CD14-positive monocyte (primary cell): ENCODE results near the gene KLF13. TPM values are rescaled to one million over a fixed set of nuclear protein-coding genes. Genes with fewer than 3 reads are reported as not detected.
A peak's percentile ranks its signal among the peaks of the same experiment; 100 is the strongest.

Experiments
- DNase-seq, 3 donors: peaks; one replicate each; pipeline ENCODE4 v3.0.0-alpha.2; 2011 to 2022
- H2AFZ ChIP-seq: 2 replicates; pipeline ENCODE4 v1.6.0; 2012; ENCODE audit warnings: mild to moderate bottlenecking, low read depth, low read length, inconsistent platforms; ENCODE audit not compliant: insufficient read depth, poor library complexity, severe bottlenecking
- H3K27ac ChIP-seq, 2 donors: 1 replicate in 1 of 2; 2 replicates in 1 of 2; pipeline ENCODE4 v1.5.1; 2012 to 2013; ENCODE audit warnings: low read length in 2 of 2, control low read depth in 1 of 2, inconsistent platforms in 1 of 2, low read depth in 1 of 2, mild to moderate bottlenecking in 1 of 2
- H3K27me3 ChIP-seq, 2 donors: one replicate each; pipeline versions ENCODE4 v1.6.0 to v1.6.1; 2011 to 2013; ENCODE audit warnings: low read length in 2 of 2; ENCODE audit not compliant: control insufficient read depth in 2 of 2, insufficient read depth in 2 of 2
- H3K36me3 ChIP-seq, 2 donors: replicated peaks in 1 of 2; 1 replicate in 1 of 2; 2 replicates in 1 of 2; pipeline versions ENCODE4 v1.5.1 to v1.6.1; 2012 to 2013; ENCODE audit warnings: low read length in 2 of 2, control low read depth in 1 of 2, inconsistent platforms in 1 of 2, mild to moderate bottlenecking in 1 of 2; ENCODE audit not compliant: insufficient read depth in 2 of 2, control insufficient read depth in 1 of 2
- H3K4me1 ChIP-seq, 2 donors: 1 replicate in 1 of 2; 2 replicates in 1 of 2; pipeline versions ENCODE4 v1.5.1 to v1.6.1; 2012 to 2013; ENCODE audit warnings: low read length in 2 of 2, control low read depth in 1 of 2, inconsistent platforms in 1 of 2, mild to moderate bottlenecking in 1 of 2, moderate library complexity in 1 of 2; ENCODE audit not compliant: insufficient read depth in 2 of 2, control insufficient read depth in 1 of 2
- H3K4me2 ChIP-seq: replicated peaks from 2 replicates; pipeline ENCODE3; 2012; ENCODE audit warnings: low read length, moderate library complexity, mild to moderate bottlenecking; ENCODE audit not compliant: poor library complexity, severe bottlenecking; ENCODE audit errors: extremely low read depth
- H3K4me3 ChIP-seq, 3 experiments: fragments of 200-600 bp in 1 of 3; sonication (generic) in 1 of 3; replicated peaks in 1 of 3; 1 replicate in 2 of 3; 2 replicates in 1 of 3; pipeline ENCODE4 v1.5.1; 2011 to 2013; ENCODE audit warnings: low read length in 3 of 3, mild to moderate bottlenecking in 3 of 3, control low read depth in 2 of 3, low read depth in 2 of 3, inconsistent platforms in 1 of 3, moderate library complexity in 1 of 3
- H3K79me2 ChIP-seq: 2 replicates; pipeline ENCODE4 v1.6.0; 2012; ENCODE audit warnings: mild to moderate bottlenecking, control low read depth, inconsistent platforms, low read length, moderate library complexity; ENCODE audit not compliant: insufficient read depth
- H3K9ac ChIP-seq: 2 replicates; pipeline ENCODE4 v1.6.0; 2017; ENCODE audit warnings: low read length, mild to moderate bottlenecking; ENCODE audit not compliant: insufficient read depth, poor library complexity, severe bottlenecking
- H3K9me3 ChIP-seq, 2 donors: replicated peaks in 1 of 2; 1 replicate in 1 of 2; 2 replicates in 1 of 2; pipeline versions ENCODE4 v1.5.1 to v1.6.1; 2012 to 2013; ENCODE audit warnings: low read length in 2 of 2, control low read depth in 1 of 2; ENCODE audit not compliant: control insufficient read depth in 1 of 2, insufficient read depth in 1 of 2
- H4K20me1 ChIP-seq: 2 replicates; pipeline ENCODE4 v1.6.0; 2012; ENCODE audit warnings: mild to moderate bottlenecking, low read length, control low read depth, moderate library complexity; ENCODE audit not compliant: insufficient read depth
- H3K27ac Mint-ChIP-seq, 7 donors: one replicate each; pipeline ENCODE4 v1.8.0; 2020; ENCODE audit warnings: mild to moderate bottlenecking in 7 of 7, mixed read lengths in 7 of 7, moderate library complexity in 6 of 7, inconsistent platforms in 2 of 7
- H3K27me3 Mint-ChIP-seq, 3 donors: one replicate each; pipeline ENCODE4 v1.8.0; 2021 to 2022; ENCODE audit warnings: low read depth in 3 of 3, mild to moderate bottlenecking in 3 of 3, mixed read lengths in 3 of 3, moderate library complexity in 3 of 3, inconsistent platforms in 1 of 3
- H3K36me3 Mint-ChIP-seq, 2 donors: one replicate each; pipeline ENCODE4 v1.8.0; 2020; ENCODE audit warnings: mixed read lengths in 2 of 2, inconsistent platforms in 1 of 2, mild to moderate bottlenecking in 1 of 2
- H3K4me1 Mint-ChIP-seq: one replicate; pipeline ENCODE4 v1.8.0; 2020; ENCODE audit warnings: mild to moderate bottlenecking, mixed read lengths
- H3K4me3 Mint-ChIP-seq, 2 donors: one replicate each; pipeline ENCODE4 v1.8.0; 2020; ENCODE audit warnings: mild to moderate bottlenecking in 2 of 2, mixed read lengths in 2 of 2, moderate library complexity in 1 of 2
- H3K9me3 Mint-ChIP-seq, 7 donors: one replicate each; pipeline ENCODE4 v1.8.0; 2020 to 2022; ENCODE audit warnings: mixed read lengths in 7 of 7, mild to moderate bottlenecking in 6 of 7, moderate library complexity in 6 of 7, inconsistent platforms in 2 of 7
- CTCF ChIP-seq: fragments of 200-600 bp; IDR thresholded peaks from one replicate; pipeline ENCODE4 v1.8.0; 2022; ENCODE audit warnings: antibody characterized with exemption, mild to moderate bottlenecking
- WGBS: methylation state at CpG from one replicate; pipeline ENCODE4 v1.1.5; 2013; ENCODE audit warnings: missing lambda C conversion rate; ENCODE audit not compliant: insufficient coverage; 5-methylcytosine and 5-hydroxymethylcytosine counted together
- intact Hi-C, 2 donors: fragments of 100-400 bp; cut with micrococcal nuclease; formaldehyde crosslinking; loops; one replicate each; pipeline versions ENCODE4 v1.15.0 to v1.15.1; 2023
- polyA plus RNA-seq, 3 donors: library from polyadenylated mRNA; depleted of rRNA in 1 of 3; unstranded in 2 of 3; stranded (reverse) in 1 of 3; fragments of 300-500 nt in 2 of 3; fragments of >200 nt in 1 of 3; fragmentation: Illumina TruSeq in 2 of 3; gene quantifications; 1 replicate in 2 of 3; 2 replicates in 1 of 3; pipeline ENCODE4 v1.2.3, GENCODE V29; 2012 to 2021

The KLF13 gene
- polyA plus RNA-seq, 3 donors: 22.5 to 121 (median 28.0) TPM

GRCh38 chr15:31301673-31301990, 25.0 kb upstream of the KLF13 start:
- Histone ChIP-seq H3K27me3 (no peaks in the 10 kb centered on the region), H3K36me3 (no peaks in the 10 kb centered on the region), H3K9me3 (no peaks in the 10 kb centered on the region), H3K4me2 (no peak overlapping the region), H3K9ac (no peak overlapping the region), H2AFZ (no peak overlapping the region), H3K4me1 (peaks cover 17 to 32% of the 10 kb centered on the region in 2 donors), H3K4me3 (no peak overlapping the region), H3K79me2 (no peaks in the 10 kb centered on the region), H3K27ac (no peak overlapping the region), H4K20me1 (no peaks in the 10 kb centered on the region)
- no peak for TF ChIP-seq CTCF
- no peak overlapping the region for H3K27ac Mint-ChIP-seq
- no peaks in the 10 kb centered on the region for H3K9me3 Mint-ChIP-seq
- intact Hi-C loops: no loop called here
- peaks cover 0 to 5% (median 4%) of the 10 kb centered on the region in 3 donors for H3K27me3 Mint-ChIP-seq
- H3K4me1 Mint-ChIP-seq: peaks cover 35% of the 10 kb centered on the region
- DNase-seq: no peak
- 94% methylated on average over 2 of the region's 4 CpGs for WGBS
- H3K4me3 Mint-ChIP-seq: no peak overlapping the region
- peaks cover 0 to 3% of the 10 kb centered on the region in 2 donors for H3K36me3 Mint-ChIP-seq

GRCh38 chr15:31302029-31302657, 24.5 kb upstream of the KLF13 start:
- no peak for TF ChIP-seq CTCF
- H3K36me3 Mint-ChIP-seq: peaks cover 0 to 3% of the 10 kb centered on the region in 2 donors
- Histone ChIP-seq H3K9me3 (no peaks in the 10 kb centered on the region), H4K20me1 (no peaks in the 10 kb centered on the region), H3K4me2 (no peak overlapping the region), H2AFZ (no peak overlapping the region), H3K79me2 (no peaks in the 10 kb centered on the region), H3K4me3 (no peak overlapping the region), H3K27me3 (no peaks in the 10 kb centered on the region), H3K27ac (peak overlapping the region in 1 of 2 donors; percentile 70), H3K4me1 (peaks cover 17 to 32% of the 10 kb centered on the region in 2 donors), H3K36me3 (no peaks in the 10 kb centered on the region), H3K9ac (no peak overlapping the region)
- H3K9me3 Mint-ChIP-seq: peaks cover 0 to 1% (median 0%) of the 10 kb centered on the region in 7 donors
- peak overlapping the region in 5 of 7 donors; percentile 26 to 79 (median 51) for H3K27ac Mint-ChIP-seq
- H3K4me1 Mint-ChIP-seq: peaks cover 32% of the 10 kb centered on the region
- peaks cover 0 to 5% (median 4%) of the 10 kb centered on the region in 3 donors for H3K27me3 Mint-ChIP-seq
- intact Hi-C loops: no loop called here
- H3K4me3 Mint-ChIP-seq: no peak overlapping the region
- 95% methylated on average over 10 of the region's 13 CpGs for WGBS
- DNase-seq: no peak
